ENCODE results near the gene SKIDA1.

Gene SKIDA1

GRCh38 chr10:21499701-21500577 is 25.5 kb downstream of the SKIDA1 start:
- no peak for DNase-seq

DNA sequence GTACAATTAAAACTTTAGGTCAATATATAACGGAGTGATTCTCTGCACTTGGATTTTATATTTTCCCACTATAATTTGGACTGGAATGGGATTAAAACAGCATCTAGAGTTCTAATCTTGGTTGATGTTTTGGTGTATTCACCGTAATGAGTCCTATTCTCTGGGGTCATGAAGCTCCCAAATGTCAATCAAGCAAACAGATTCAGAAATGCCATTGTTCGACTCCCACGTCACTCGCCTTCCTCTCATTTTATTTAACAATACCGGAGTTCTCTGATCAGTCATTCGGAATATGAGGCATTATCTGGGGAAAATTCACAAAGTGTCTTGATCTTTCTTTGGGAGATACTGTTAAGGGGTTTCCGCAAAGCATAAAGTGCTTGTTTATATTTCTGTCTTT is 26.5 kb downstream of the SKIDA1 start:
- no peak for DNase-seq

- DNase-seq, result no peak
Observed at GRCh38 chr10:21498377-21498776, 27.1 kb downstream of the SKIDA1 start.

- DNase-seq, result peak in 1 of 2 donors; percentile 17
Observed at GRCh38 chr10:21497177-21497807, 28.2 kb downstream of the SKIDA1 start.

GRCh38 chr10:21496343-21497176 is 28.9 kb downstream of the SKIDA1 start:
- DNase-seq, result peak; percentile 46 to 56

- DNase-seq, result peak; percentile 82 to 90
Observed at GRCh38 chr10:21495752-21496342, 29.6 kb downstream of the SKIDA1 start.

DNA sequence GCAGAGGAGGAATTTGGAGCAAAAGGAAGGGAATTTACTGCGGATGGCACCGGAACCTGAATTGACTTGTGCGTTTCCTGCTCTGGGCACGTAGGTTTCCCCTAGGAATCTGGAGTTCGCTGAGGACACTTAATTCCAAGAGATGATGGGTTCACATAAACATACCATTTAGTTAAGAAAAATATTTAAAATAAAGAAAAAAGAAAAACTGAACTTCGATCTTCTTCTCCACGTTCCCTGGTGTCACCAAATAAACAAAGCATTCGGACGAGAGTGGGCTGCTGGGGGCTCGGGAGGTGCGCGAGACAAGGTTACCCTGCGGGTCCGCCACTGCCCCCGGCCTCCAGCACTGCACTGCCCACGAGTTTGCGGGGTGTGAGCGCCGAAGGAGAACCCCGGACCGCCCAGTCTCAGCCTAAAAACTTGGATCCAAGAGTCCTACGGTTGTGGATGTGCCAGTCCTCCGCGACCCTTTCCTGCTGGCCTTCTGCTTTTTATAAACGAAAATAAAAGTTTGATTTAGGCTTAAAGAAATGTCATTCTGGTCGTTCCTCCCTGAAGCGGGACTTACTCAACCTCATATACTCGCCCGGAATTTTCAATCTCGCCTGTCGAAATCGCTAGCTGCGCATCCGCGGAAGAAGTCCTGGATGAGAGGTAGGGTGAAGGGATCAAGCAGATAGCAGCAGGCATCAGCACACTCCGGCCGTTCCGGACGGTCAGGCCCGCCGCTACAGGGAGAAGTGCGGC is 30.3 kb downstream of the SKIDA1 start:
- DNase-seq, result no peak

DNA sequence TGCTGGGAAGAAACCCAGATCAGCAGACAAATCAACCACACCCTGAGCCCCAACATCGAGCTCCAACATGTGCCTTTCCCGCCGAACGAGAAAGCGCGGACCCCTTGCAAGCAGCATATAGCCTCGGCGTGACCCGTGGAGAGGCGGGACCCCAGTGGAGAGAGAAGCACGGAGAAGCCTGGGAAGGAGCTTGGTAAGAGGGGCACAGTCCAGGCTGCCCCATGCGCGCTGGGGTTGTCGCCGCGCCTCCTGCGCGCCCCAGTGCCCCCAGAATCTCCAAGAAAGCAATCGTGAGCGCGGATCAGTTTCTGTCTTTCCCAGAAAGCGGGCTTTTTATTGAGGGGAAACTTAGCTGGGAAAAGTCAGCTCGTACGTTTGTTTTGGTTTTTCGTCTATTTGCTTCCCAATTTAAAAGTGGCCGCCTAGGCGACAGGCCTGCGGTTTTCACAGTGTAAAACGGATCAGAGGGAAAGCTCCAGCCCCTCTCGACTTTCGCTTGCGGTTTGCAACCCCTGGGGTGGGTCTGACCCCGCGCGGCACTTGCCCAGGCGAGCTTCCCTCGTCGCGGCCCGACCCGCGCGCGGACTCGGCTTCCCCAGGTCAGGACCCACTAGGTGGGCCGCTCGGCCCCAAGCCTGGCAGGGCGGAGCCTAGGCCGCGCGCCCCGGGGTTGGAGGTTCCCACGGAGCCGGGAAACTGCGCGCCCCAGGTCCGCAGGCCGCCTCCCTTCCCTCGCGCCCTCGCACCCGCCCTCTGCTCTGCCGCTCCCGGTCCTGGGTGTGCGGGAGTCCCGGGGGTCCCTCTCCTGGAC is 31.1 kb downstream of the SKIDA1 start:
- peak in 1 of 2 donors; percentile 13 for DNase-seq

GRCh38 chr10:21493784-21494183 is 31.7 kb downstream of the SKIDA1 start:
- DNase-seq, result no peak

GRCh38 chr10:21492421-21492820 is 33.1 kb downstream of the SKIDA1 start:
- no peak for DNase-seq

GRCh38 chr10:21490711-21491105 is 34.8 kb downstream of the SKIDA1 start:
- DNase-seq, result no peak

DNA sequence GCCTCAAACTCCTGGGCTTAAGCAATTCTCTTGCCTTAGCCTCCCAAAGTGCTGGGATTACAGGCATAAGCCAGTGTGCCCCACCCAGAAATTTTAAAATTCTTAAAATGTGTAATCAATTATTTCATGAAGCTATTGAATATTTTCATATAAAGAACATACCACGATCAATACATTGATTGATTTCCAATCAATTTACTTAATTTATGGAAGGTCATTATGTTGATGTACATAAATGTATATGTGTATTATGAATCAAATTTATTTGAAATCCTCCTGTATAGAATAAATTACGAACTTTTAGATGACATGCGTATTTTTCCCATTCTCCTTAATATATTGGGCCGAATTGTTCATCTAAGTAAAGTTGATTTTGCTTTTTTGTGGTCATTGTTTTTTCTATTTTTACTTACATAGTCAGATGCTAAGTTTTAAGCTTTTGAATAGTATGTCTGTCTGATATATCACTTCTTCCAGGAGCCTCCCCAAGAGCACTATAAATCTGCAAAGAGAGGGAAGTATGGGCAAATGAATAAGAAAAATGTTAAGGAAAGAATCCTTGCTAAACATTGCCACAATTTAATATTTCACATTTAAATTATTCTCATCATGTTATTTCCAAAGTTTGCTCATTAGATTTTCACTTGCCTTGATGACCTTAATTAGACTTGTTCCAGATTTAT is 35.3 kb downstream of the SKIDA1 start:
- no peak for DNase-seq

DNA sequence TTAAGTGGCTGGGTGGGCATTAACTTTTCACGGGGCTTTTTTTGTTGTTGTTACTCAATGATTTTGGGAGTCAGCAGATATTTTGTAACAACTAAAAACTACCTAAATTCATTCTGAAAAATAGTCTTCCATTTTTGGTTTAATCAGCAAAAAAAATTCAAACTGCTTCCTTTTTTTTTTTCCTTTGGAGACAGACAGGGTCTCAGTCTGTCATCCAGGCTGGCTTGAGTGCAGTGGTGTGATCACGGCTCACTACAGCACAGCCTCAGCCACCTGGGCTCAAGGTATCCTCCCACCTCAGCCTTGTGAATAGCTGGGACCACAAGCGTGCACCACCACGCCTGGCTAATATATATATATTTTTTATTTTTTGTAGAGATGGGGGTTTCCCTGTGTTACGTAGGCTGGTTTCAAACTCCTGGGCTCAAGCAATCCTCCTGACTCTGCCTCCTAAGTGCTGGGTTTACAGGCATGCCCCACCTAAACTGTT is 36.5 kb downstream of the SKIDA1 start:
- no peak for DNase-seq

DNA sequence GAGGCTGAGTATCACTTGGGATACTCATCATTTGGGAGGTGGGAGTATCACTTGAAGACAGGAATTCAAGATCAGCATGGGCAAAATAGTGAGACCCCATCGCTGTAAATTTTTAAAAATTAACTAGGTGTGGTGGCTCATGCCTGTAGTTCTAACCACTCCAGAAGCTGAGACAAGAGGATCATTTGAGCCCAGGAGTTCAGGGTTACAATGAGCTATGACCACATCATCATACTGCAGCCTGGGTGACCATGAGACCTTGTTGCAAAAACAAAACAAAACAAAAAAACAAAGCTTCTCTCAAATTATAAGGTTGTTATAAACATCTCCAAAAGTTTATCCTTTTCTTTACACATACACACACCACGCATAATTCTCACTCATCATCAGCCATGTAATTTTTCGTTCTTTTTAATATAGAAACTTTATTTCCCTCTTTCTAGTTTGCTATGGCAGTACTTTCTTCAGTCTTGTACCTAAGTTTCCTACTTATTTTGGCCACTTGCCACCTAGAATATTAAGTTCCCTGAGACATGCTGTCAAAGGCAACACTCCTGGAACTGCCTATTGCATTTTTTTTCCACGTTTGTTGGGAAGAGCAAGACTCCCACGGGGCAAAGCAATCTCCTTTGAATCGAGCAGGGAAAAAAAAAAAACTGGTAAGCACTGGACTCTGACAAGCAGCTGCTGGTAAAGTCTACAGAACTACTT is 37.1 kb downstream of the SKIDA1 start:
- no peak for DNase-seq

- DNase-seq, result no peak
Observed at GRCh38 chr10:21487416-21488180, 37.9 kb downstream of the SKIDA1 start.

DNA sequence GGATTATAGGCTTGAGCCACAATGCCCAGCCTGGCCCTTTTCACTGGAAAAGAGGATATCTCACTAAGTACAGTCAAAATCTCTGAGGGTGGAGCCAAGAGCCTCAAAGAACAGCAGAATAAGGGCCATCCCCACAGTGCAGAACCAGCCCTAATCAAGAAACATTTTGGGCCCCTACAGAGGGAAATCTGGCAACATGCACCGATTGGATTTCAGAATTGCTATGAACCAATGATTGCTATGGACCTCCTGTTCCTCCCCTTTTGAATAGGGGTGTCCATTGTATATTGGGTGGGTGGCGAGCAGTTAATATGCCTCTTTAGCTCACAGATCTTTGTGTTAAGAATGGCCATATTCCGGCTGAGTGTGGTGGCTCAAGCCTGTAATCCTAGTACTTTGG is 42.7 kb downstream of the SKIDA1 start:
- no peak for DNase-seq

GRCh38 chr10:21481407-21481806 is 44.1 kb downstream of the SKIDA1 start:
- DNase-seq, result no peak

DNA sequence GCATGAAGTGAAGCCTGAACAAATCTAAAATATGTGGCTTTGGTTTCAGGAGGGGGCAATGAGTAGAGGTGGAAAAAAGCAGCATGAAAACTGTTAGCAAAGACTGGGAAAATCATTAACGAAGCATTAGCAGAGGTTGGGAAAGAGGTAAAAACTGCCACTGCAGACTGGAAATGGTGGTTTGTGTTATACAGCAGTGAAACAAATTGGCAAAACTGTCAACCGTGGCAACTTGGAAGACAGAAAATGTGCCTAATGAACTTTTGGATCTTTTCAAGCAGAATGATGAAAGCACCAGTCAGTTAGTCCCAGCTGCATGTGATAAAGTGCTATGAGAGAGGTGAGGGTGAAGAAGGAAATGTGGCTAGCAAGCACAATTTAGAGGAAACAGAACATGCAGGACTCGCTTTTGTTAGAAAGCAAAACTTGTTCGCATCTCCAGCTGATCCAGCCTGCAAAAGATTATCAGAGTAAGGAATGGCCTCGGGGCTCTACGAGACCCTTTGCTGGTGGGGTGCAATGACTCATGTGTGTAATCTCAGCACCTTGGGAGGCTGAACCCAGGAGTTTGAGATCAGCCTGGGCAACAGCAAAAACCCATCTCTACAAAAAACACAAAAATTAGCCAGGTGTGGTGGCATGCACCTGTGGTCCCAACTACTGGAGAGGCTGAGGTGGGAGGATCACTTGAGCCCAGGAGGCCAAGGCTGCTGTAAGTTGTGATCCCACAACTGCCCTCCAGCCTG is 45.7 kb downstream of the SKIDA1 start:
- no peak for DNase-seq

Measured in CD4-positive, alpha-beta T cell treated with Interferon alpha-2 for 1 hour (primary cell).